ENCODE measurements around the gene AP2S1. TPM values are rescaled to one million over a fixed set of nuclear protein-coding genes. Genes with fewer than 3 reads are reported as not detected.
"Not testable (repeated sequence)": the region's sequence is repeated elsewhere in the genome, so short reads cannot be mapped to it uniquely, and the experiment has no call there.

Gene AP2S1
- total RNA-seq, 1 donor from 2014 or later, result 172 TPM

DNA sequence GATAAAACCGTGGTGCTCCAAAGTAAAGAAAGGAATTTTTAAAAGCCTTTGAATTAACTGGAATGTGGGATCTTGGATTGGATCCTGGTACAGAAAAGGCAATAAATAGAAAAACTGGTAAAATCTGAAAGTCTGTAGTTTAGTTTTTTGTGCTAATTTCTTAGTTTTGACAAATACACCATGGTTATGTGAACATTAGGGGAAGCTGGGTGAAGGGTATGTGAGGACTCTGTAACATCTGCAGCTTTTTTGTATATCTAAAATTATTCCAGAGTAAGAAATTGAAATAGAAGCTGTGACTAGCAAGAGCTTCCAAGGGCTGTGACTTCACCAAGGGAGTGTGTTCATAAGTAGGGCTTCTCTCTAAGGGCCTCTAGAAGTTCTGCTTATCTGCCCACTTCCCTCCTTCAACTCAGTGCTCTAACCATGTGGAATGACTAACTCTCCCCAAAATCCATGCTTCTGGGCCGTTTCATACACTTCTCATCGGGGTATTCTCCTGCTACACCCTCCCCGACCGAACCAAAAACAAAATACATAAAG lies 36.7 kb upstream of the AP2S1 start:
- TF ChIP-seq, protein P1, sequence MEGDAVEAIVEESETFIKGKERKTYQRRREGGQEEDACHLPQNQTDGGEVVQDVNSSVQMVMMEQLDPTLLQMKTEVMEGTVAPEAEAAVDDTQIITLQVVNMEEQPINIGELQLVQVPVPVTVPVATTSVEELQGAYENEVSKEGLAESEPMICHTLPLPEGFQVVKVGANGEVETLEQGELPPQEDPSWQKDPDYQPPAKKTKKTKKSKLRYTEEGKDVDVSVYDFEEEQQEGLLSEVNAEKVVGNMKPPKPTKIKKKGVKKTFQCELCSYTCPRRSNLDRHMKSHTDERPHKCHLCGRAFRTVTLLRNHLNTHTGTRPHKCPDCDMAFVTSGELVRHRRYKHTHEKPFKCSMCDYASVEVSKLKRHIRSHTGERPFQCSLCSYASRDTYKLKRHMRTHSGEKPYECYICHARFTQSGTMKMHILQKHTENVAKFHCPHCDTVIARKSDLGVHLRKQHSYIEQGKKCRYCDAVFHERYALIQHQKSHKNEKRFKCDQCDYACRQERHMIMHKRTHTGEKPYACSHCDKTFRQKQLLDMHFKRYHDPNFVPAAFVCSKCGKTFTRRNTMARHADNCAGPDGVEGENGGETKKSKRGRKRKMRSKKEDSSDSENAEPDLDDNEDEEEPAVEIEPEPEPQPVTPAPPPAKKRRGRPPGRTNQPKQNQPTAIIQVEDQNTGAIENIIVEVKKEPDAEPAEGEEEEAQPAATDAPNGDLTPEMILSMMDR (conservative IDR thresholded peaks at IDR 0.05; ENCODE audit: low read depth, low read length), result no peak
- DNase-seq (ENCODE audit: low read depth), result no peak
- no peak overlapping the region for H3K4me3 ChIP-seq (ENCODE audit: low read depth, low read length)

DNA sequence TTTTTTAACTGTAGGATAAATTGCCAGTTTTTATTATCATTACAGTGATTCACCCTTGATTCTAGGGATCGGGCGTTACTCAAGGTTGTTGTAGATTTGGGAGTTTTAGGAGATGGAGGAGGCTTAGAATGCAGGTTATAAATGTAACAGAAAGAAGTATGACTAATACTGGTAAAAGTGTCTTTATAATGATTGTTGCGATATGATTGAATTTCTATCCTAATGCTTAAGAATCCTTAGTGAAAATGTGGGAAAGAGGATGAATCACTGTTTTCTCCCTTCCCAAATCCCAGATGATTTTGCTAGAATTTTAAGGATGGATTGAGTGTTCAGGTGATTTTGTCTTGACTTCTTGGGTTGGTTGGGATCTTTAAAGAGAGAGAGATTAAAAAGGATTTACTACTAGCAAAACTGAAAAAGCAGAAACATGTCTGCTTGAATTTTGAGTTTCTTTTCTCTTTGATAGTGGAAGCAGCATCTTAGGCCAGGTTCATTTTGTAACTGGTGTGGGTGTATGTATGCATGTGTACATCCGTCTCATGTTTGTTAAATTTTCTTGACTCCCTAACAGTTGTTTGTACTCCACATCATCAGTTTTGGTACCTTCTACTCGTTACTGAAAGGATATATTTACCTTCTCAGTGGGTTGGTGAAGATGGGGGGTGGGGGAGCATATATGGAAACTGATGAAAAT lies 36.0 kb upstream of the AP2S1 start:
- H3K4me3 ChIP-seq (ENCODE audit: low read depth, low read length), result no peak overlapping the region
- DNase-seq (ENCODE audit: low read depth), result no peak
- TF ChIP-seq, protein P1 (conservative IDR thresholded peaks at IDR 0.05; ENCODE audit: low read depth, low read length), result no peak

DNA sequence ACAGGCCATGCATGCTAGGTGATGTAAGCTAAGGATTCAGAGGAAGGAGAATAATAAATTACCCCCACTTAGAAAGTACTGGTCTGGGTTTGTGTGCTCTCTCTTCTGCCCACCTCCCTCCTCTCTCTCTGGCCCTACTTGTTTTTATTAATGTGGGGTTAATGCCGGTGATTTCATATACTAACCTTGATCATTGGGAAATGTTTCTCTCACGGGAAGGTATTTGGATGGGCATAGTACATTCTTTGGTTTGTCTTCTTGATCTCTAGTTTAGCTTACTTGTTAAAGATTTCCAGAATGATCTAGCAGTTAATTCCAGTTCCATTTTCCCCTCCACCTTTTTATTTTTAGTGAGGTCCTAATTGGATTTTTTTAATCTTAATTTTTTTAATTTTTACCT lies 34.8 kb upstream of the AP2S1 start:
- H3K4me3 ChIP-seq (ENCODE audit: low read depth, low read length), result no peak overlapping the region
- TF ChIP-seq, protein P1 (conservative IDR thresholded peaks at IDR 0.05; ENCODE audit: low read depth, low read length), result no peak
- DNase-seq (ENCODE audit: low read depth), result no peak

DNA sequence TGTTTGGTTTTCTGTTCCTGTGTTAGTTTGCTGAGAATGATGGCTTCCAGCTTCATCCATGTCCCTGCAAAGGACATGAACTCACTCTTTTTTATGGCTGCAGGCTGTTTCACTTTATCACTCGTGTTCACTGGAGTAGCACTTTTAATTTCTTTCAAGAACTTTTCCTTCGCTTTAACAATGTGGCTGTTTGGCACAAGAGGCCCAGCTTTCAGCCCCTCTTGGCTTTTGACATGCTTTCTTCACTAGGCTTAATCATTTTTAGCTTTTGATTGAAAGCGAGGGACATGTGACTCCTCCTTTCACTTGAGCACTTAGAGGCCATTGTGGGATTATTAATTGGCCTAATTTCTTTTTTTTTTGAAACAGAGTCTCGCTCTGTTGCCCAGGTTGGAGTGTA lies 32.1 kb upstream of the AP2S1 start:
- DNase-seq (ENCODE audit: low read depth); H3K4me3 ChIP-seq (ENCODE audit: low read depth, low read length): not testable (repeated sequence)

DNA sequence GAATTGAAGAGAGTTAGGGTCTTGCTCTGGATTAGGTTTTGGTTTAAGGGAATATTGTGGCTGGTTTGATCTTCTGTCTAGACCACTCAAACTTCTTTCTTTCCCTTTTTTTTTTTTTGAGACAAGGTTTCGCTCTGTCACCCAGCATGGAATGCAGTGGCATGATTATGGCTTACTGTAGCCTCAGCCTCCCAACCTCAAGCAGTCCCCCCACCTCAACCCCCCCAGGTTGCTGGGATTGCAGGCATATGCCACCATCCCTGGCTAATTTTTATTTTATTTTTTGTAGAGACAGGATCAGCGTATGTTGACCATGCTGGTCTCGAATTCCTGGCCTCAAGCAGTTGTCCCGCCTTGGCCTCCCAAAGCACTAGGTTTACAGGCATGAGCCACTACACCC lies 31.4 kb upstream of the AP2S1 start:
- DNase-seq (ENCODE audit: low read depth), result no peak
- TF ChIP-seq, protein P1 (conservative IDR thresholded peaks at IDR 0.05; ENCODE audit: low read depth, low read length), result no peak
- H3K4me3 ChIP-seq (ENCODE audit: low read depth, low read length), result no peak overlapping the region

DNA sequence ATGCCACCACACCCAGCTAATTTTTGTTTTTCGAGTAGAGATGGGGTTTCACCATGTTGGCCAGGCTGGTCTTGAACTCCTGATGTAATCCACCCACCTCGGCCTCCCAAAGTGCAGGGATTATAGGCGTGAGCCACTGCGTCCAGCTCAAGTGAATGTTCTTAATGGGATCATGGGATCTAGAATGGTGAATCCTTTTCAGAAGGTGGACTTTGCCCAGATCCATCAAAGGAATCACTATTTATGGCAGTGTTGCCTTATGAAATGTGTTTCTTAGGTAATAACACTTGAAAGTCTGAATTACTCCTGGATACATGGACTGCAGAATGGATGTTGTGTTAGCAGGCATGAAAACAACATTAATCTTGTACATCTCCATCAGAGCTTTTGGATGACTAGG lies 30.4 kb upstream of the AP2S1 start:
- TF ChIP-seq, protein P1 (conservative IDR thresholded peaks at IDR 0.05; ENCODE audit: low read depth, low read length), result no peak
- no peak overlapping the region for H3K4me3 ChIP-seq (ENCODE audit: low read depth, low read length)
- DNase-seq (ENCODE audit: low read depth), result no peak

DNA sequence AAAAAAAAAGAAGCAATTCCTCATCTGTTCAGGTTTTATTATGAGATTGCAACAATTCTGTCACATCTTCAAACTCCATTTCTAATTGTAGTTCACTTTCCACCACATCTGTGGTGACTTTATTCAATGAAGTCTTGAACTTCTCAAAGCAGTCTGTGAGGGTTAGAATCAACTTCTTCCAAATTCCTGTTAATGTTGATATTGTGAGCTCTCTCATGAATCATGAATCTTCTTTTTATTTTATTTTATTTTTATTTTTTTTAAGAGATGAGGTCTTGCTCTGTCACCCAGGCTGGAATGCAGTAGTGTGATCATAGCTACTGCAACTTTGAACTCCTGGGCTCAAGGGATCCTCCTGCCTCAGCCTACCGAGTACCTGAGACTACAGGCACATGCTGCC lies 29.8 kb upstream of the AP2S1 start:
- DNase-seq (ENCODE audit: low read depth), result no peak
- TF ChIP-seq, protein P1 (conservative IDR thresholded peaks at IDR 0.05; ENCODE audit: low read depth, low read length), result no peak

More for the DNA sequence above, 29.8 kb upstream of the AP2S1 start:
- no peak overlapping the region for H3K4me3 ChIP-seq (ENCODE audit: low read depth, low read length)

All from epithelial cell of proximal tubule (primary cell).